GM19099 (cell line): Measurements from ENCODE around the gene ADGRL3.

ENCODE experiments used
- POLR2A ChIP-seq: IDR thresholded peaks from 3 replicates; pipeline ENCODE4 v1.6.1; 2011; ENCODE audit warnings: low read depth; ENCODE audit not compliant: insufficient read length; ENCODE audit errors: extremely low read depth

ADGRL3 gene

DNA sequence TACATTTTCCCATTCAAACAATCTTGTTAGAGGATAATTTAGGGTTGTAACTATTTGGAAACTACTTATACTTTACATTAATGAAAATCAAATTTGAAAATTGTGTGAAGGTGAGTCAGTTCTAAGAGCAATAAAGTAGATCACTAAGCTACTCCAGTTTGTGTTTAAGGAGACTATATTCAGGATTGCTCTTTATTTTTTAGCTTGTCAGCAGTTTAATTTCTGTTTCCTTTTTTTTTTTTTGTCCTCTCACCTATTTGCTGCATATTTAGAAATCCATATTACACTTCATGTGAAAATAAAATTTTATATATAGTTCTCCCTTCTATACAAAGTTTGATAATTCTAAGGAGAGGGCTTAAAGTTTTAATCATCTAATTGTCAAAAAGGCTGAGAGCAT lies 691.8 kb downstream of the ADGRL3 start:
- TF ChIP-seq POLR2A, result no peak

DNA sequence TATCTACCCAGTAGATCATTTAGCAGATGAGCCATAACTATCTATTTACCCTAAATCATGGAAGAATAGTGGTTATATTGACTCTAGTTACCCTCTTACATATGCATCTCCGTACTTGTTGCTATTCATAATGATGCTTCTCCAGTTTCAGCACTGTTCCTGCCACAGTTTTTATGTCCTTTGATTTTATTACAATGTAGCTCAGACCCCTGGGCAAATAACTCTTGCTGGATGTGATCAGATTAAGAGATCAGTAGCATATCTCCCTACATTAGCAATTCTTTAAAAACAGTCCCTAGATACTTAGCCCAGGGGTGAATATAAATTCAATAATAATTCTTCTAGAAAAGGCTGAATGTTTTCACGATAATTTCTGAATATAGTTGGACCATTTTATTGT lies 696.5 kb downstream of the ADGRL3 start:
- no peak for TF ChIP-seq POLR2A

DNA sequence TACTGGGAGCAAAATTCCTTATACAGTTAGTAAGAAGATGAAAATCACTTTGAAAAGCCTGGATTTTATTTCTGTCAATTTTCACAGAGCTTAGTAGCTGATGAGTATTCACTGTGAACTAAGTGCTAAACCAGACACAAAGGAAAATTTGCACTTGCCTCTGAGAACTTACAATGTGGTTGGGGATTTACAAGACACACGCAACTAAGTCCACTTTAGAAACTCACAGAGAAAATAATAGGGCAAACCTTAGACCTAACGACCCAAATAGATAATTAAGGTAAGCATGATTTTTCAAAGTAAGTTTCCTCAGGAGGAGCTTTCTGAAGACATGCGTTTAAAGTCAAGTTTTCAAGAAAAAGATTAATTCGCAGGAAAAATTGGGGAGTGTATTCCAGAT lies 708.9 kb downstream of the ADGRL3 start:
- no peak for TF ChIP-seq POLR2A

DNA sequence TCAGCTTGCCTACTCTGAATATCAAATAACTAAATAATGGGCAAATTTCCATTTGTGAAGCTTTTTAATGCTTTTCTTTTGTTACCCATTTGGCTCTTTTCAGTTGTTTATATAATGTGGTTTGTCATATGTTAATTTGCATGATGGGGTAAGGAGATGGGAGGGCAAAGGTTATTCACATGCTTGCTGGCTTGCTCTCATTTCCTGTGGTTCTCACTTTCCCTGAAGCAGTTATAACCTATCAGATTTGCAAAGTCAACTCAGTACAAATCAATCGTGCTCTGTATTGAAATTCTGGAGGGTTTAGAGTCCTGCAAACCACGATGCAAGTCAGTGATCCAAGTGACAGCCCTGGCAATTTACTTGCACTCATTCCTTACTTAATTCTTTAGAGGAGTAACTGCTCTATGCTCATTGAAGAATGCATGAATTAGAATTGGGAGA lies 711.2 kb downstream of the ADGRL3 start:
- no peak for TF ChIP-seq POLR2A

DNA sequence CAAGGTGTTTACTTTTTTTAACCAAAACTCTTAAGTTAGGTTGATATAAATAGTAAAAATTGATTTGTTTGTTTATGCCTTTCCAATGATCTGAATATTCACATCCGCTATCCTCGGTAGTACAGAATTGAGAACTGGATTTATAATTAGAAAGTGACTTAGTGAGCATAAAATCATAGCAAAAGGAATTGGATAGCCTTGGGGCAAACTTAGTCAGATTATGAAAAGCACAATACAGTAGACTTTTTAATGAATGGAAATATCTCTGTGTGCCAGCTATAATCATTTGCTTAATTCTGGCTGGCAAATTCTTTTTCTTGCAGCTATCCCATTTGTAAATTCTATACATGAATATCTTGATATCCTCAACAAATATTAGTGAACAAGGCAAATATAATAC lies 713.5 kb downstream of the ADGRL3 start:
- TF ChIP-seq POLR2A, result no peak

DNA sequence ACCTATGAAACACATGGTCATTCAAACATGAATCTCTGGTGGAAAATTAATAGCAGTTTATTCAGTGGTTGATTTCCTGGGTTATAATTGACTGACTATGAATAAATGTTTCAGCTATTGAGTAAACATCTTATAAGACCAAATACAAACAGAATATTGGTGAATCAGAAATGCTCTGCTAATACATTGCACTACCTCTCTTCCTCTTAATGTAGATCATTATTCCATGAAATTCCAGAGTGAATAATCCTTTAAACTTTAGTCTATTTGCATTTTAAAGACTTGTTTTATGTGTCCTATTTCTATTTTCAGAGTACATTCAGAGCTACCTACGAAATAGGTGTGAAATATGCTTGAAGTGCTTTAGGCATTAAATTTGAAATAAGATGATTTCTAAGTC lies 715.4 kb downstream of the ADGRL3 start:
- no peak for TF ChIP-seq POLR2A

DNA sequence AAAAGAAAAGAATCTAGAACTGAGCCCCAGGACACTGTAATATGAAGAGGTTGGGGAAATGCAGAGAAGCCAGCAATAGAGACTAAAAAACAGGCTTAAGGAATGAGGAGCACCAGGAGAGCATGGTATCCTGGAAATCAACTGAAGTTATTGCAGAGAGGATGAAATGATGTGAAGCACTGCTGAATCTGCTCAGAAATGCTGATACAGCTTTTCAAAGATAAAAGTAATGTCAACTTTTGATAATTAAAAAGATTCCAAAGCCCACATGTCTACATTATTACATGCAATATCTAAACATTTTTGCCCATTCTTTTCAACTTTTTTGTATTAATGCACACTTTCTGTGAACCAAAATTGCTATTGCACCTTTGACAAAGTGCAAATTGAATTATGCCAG lies 718.4 kb downstream of the ADGRL3 start:
- no peak for TF ChIP-seq POLR2A

DNA sequence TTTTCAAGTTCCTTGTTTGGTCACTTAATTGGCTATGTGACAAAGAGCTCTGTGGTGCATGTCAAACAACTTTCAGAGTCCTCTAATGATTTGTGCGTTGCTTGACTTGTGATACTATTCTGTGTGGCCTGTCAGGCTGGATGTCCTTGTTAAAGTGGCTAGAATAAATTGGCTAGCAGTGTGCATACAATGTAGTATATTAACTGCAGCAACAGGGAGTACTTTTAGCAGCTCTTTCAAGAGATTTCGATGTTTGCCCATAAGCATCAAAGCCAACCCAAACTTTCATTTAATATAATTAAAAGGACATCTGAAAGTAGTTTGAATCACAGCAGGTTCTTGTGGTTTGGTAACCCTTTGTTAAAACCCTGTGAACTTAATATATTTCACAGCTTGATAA lies 718.9 kb downstream of the ADGRL3 start:
- TF ChIP-seq POLR2A, result no peak

DNA sequence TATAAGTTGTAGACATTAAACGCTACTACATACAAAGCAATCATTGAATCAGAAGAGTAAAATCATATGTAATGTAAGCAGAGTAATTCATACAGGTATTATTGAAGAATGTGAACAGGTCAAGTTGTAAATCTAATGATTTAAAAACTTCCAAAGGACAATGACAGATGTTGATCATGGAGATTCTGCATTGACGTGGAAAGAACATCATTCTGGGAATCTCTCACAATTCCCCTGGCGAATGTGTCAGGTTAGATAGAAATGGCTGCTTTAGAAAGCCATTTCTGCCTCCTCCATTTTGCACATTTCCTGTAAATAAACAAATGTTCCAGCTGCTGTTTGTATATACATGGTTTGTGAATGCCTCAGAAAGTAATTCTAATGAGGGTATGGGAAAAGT lies 719.4 kb downstream of the ADGRL3 start:
- TF ChIP-seq POLR2A, result no peak

DNA sequence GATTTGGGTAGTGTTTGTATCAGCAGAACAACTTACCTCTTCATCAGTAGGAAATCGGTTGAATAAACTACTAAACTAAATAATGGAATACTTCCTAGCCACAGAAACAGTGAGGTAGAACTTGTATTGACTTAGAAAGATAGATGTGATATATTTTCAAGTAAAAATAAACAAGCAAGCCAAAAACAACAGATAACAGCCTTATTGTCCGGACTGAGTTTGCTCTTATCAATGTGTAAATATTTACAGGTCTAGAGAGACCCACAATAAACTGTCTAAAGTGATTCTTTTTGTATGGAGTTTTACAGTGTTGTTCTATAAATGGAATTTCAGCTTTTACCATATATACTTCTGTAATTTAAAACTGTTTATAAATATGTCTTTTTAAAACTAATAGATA lies 721.8 kb downstream of the ADGRL3 start:
- TF ChIP-seq POLR2A, result no peak

DNA sequence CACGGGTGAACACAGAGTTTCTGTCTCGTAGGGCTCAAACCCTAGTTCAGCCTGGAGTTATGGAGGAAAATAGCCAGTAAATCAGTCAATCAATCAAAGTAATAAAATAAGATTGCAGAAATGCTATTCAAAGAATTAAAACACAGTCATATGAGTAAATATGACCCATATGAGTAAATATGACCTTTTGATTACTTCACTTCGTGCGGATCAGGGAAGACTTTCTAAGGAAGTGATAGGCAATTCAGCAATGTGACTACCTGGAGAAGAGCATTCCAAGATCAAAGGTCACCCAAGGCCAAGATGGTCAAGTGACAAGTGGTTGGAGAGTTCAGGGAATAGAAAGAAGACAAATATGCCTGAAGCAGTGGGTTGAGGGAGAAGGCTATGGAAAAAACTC lies 722.6 kb downstream of the ADGRL3 start:
- TF ChIP-seq POLR2A, result no peak

DNA sequence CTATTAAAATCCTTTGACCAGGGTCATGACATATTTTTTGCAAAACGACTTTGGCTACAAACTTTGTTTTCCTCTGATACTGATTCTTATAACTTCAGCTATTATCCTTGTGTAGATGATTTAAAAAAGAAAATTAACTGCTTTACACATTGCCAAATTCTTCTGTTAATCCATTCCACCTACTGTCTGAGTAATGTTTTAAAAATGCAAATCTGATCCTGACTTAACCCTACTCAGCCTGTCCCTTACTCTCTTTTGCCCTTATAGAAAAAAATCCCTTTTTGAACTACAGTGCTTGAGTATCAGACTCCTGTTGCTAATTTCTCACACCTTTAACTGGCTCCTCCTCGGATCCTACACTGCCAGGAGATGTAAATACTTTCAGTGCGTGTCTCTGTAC lies 723.1 kb downstream of the ADGRL3 start:
- TF ChIP-seq POLR2A, result no peak

DNA sequence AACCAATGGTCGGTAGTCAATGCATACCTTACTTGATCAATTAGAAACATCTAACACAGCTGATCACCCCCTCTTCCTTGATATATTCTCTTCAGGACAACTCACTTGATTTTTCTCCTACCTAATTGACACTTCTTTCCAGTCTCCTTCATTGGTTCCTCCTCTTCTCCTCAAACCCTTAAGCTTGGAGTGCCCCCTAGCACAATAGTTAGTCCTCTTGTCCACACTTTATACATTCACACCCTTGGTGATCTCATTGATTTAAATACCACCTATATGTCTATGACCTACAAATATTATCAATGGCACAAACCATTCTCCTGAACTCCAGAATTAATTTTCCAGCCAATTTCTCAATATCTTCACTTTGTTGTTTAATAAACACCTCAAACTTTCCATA lies 724.0 kb downstream of the ADGRL3 start:
- TF ChIP-seq POLR2A, result no peak

DNA sequence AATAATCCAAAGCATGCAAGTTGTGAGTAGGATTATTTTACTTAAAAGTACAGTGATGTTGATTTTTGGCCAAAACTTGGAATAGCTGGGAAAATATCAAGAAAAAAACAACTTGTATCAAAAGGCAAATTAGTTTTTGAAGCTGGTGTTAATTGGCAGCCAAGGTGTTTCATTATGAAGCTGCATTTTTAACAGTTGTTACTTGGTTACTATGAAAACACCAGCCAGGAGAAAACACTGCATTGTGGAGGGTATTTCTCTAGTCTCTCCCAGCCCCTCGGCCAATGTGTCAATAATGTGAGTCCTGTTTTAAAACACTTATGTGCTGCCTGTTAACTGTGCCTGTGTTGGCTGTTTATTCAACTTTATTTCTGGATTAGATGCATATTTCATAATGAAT lies 733.4 kb downstream of the ADGRL3 start:
- TF ChIP-seq POLR2A, result no peak

DNA sequence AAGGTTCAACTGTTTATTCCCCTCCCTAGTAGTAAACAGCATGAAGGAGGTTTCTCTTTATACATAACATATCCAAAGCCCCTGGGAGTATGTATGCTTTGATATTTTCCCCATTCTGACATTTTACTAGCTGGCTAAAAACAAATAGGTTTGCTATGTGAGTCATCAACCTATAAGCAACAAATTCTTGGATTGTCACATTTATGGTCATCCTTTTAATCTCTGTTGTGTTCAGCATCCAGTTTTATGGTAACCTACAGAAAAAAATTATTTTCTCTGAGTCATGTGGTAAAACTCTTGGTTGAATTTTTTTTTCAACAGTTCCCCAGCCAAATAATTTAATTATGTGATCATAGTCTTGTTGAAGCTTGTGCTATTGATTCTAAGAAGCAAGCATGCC lies 734.1 kb downstream of the ADGRL3 start:
- no peak for TF ChIP-seq POLR2A

DNA sequence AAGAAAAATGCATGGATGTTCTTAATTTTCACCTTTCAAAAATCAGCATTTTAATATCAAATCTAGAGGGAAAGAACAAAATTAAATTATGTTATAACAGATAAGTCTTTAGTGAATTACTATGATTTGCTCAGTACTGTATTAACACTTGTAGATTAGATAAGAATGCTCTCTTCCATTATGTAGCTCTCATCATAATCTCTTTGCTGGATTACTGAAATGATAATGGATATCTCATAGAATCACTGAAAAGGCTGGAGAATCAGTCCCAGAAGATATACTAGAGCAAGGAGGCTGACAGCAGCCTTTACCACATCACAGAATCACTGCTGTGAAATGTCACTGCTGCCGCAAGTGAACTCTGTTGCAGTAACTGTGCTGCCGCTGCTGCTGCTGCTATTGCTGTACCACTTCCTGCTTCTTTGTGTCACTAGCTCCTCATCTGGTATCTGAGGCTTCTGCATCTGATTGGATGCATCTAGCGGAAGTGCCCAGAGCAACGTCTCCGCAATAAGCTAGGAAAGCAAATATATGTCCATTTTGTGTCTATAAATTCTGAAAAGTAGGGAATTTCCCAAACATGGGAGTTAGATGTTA lies 738.2 kb downstream of the ADGRL3 start:
- TF ChIP-seq POLR2A, result no peak

DNA sequence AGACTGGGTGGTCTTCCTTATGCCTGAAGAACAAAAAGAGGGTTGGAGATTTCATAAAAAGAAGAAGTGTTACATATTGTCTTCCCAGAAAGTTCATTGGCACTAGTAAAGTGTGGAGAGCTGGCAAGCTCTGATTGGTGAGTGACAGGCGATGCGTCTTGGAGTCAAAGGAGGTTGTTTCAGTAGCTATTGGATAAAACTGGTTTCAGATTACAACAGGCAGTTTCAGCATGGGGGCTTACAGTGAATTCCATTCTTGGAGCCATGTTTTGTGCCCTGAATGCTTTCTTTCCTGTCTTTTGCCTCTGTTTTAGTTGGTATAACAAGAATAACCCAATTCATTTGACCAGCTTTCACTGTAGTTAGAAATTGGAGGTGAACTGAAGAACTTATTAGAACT lies 750.5 kb downstream of the ADGRL3 start:
- TF ChIP-seq POLR2A, result no peak
